HepG2 (cell line): ENCODE data around the gene SMARCA4. TPM values are rescaled to one million over a fixed set of nuclear protein-coding genes. Genes with fewer than 3 reads are reported as not detected.

Experiments used
- CREB1 ChIP-seq, 2 experiments: fragments of 450-650 bp in 1 of 2; IDR thresholded peaks; 2 replicates each; pipeline ENCODE4 v1.6.1; 2016 to 2017; ENCODE audit warnings: control low read depth in 1 of 2, mild to moderate bottlenecking in 1 of 2, missing compliant biosample characterization in 1 of 2, missing genetic modification characterization in 1 of 2
- DZIP1 ChIP-seq: sonication (generic); formaldehyde crosslinking; IDR thresholded peaks from 2 replicates; pipeline ENCODE4 v1.5.0; 2020; ENCODE audit warnings: mild to moderate bottlenecking, missing genetic modification reagents
- HOXA3 ChIP-seq: sonication (generic); formaldehyde crosslinking; IDR thresholded peaks from 2 replicates; pipeline ENCODE4 v1.5.0; 2020; ENCODE audit warnings: missing genetic modification reagents
- KMT2B ChIP-seq: IDR thresholded peaks from 2 replicates; pipeline ENCODE4 v1.6.1; 2016; ENCODE audit warnings: missing genetic modification reagents, missing compliant biosample characterization
- MXD3 ChIP-seq: IDR thresholded peaks from 2 replicates; pipeline ENCODE4 v1.6.1; 2016; ENCODE audit warnings: mild to moderate bottlenecking, missing biosample characterization, missing genetic modification reagents
- RERE ChIP-seq: IDR thresholded peaks from 2 replicates; pipeline ENCODE4 v1.6.1; 2016; ENCODE audit warnings: low read depth, missing genetic modification reagents, missing compliant biosample characterization
- RXRB ChIP-seq: IDR thresholded peaks from 2 replicates; pipeline ENCODE4 v1.6.1; 2016; ENCODE audit warnings: borderline replicate concordance, missing genetic modification reagents, missing compliant biosample characterization
- SP140L ChIP-seq: sonication (generic); formaldehyde crosslinking; IDR thresholded peaks from 2 replicates; pipeline ENCODE4 v1.4.0; 2020; ENCODE audit warnings: missing genetic modification reagents, borderline replicate concordance
- ZNF670 ChIP-seq: sonication (generic); formaldehyde crosslinking; IDR thresholded peaks from 2 replicates; pipeline ENCODE4 v1.8.0; 2022; ENCODE audit warnings: mild to moderate bottlenecking, missing genetic modification reagents, borderline replicate concordance
- ZNF674 ChIP-seq: sonication (generic); formaldehyde crosslinking; IDR thresholded peaks from 2 replicates; pipeline ENCODE4 v1.5.0; 2020; ENCODE audit warnings: low read depth, mild to moderate bottlenecking, missing genetic modification reagents
- polyA plus RNA-seq, 8 experiments: library from polyadenylated mRNA; depleted of rRNA in 3 of 8; stranded (reverse) in 7 of 8; unstranded in 1 of 8; fragments of >200 nt; fragmentation: Illumina TruSeq in 4 of 8; extraction: Trizol in 4 of 8; gene quantifications; 2 replicates each; pipeline versions ENCODE4 v1.2.1 to v1.2.3, GENCODE V29; 2011 to 2016; ENCODE audit warnings: low read depth in 4 of 8, missing spikeins in 1 of 8, mixed read lengths in 1 of 8; ENCODE audit not compliant: insufficient read depth in 1 of 8
- total RNA-seq, 5 experiments: library from RNA; depleted of rRNA; stranded (reverse); fragments of >200 nt; fragmentation: Illumina TruSeq; extraction: Trizol; gene quantifications; 2 replicates each; pipeline ENCODE4 v1.2.3, GENCODE V29; 2016; ENCODE audit warnings: low read depth in 1 of 5
- TF ChIP-seq, protein P1 (sequence below): sonication (generic); formaldehyde crosslinking; IDR thresholded peaks from 2 replicates; pipeline ENCODE4 v1.5.0; 2020; ENCODE audit warnings: mild to moderate bottlenecking, missing genetic modification reagents, borderline replicate concordance
- TF ChIP-seq, protein P2 (sequence below): sonication (generic); formaldehyde crosslinking; IDR thresholded peaks from 2 replicates; pipeline ENCODE4 v1.5.0; 2020; ENCODE audit warnings: mild to moderate bottlenecking, missing genetic modification reagents

Gene SMARCA4
- total and polyA plus RNA-seq, 2 of the 13 experiments (the other 11 are each of a cell fraction or from before 2014, with no cell fraction given), result 25.4 to 45.9 TPM

GRCh38 chr19:11088506-11089253 is 127.8 kb downstream of the SMARCA4 start (continued):
- TF ChIP-seq RERE (CRISPR knock-in tag) (peak; percentile 56; the same call in 1 of the 2 replicates), HOXA3 (CRISPR knock-in tag) (no peak), KMT2B (no peak), RXRB (CRISPR knock-in tag) (peak; percentile 96), ZNF670 (no peak), DZIP1 (no peak), ZNF674 (CRISPR knock-in tag) (no peak), CREB1 (IDR thresholded peaks at IDR 0.05) (no peak), CREB1 (CRISPR knock-in tag; IDR thresholded peaks at IDR 0.05) (no peak), MXD3 (CRISPR knock-in tag) (no peak), SP140L (0 out of 2 replicates have a peak, but pooled peaks have one; percentile 35)
- TF ChIP-seq, protein P1, sequence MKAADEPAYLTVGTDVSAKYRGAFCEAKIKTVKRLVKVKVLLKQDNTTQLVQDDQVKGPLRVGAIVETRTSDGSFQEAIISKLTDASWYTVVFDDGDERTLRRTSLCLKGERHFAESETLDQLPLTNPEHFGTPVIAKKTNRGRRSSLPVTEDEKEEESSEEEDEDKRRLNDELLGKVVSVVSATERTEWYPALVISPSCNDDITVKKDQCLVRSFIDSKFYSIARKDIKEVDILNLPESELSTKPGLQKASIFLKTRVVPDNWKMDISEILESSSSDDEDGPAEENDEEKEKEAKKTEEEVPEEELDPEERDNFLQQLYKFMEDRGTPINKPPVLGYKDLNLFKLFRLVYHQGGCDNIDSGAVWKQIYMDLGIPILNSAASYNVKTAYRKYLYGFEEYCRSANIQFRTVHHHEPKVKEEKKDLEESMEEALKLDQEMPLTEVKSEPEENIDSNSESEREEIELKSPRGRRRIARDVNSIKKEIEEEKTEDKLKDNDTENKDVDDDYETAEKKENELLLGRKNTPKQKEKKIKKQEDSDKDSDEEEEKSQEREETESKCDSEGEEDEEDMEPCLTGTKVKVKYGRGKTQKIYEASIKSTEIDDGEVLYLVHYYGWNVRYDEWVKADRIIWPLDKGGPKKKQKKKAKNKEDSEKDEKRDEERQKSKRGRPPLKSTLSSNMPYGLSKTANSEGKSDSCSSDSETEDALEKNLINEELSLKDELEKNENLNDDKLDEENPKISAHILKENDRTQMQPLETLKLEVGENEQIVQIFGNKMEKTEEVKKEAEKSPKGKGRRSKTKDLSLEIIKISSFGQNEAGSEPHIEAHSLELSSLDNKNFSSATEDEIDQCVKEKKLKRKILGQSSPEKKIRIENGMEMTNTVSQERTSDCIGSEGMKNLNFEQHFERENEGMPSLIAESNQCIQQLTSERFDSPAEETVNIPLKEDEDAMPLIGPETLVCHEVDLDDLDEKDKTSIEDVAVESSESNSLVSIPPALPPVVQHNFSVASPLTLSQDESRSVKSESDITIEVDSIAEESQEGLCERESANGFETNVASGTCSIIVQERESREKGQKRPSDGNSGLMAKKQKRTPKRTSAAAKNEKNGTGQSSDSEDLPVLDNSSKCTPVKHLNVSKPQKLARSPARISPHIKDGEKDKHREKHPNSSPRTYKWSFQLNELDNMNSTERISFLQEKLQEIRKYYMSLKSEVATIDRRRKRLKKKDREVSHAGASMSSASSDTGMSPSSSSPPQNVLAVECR, result no peak
- TF ChIP-seq, protein P2, sequence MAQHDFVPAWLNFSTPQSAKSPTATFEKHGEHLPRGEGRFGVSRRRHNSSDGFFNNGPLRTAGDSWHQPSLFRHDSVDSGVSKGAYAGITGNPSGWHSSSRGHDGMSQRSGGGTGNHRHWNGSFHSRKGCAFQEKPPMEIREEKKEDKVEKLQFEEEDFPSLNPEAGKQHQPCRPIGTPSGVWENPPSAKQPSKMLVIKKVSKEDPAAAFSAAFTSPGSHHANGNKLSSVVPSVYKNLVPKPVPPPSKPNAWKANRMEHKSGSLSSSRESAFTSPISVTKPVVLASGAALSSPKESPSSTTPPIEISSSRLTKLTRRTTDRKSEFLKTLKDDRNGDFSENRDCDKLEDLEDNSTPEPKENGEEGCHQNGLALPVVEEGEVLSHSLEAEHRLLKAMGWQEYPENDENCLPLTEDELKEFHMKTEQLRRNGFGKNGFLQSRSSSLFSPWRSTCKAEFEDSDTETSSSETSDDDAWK, result no peak
